ENCODE data around the gene FXR2. TPM values are rescaled to one million over a fixed set of nuclear protein-coding genes. Genes with fewer than 3 reads are reported as not detected.

Gene FXR2
- total RNA-seq, 1 experiment from 2014 or later, result 36.4 TPM

DNA sequence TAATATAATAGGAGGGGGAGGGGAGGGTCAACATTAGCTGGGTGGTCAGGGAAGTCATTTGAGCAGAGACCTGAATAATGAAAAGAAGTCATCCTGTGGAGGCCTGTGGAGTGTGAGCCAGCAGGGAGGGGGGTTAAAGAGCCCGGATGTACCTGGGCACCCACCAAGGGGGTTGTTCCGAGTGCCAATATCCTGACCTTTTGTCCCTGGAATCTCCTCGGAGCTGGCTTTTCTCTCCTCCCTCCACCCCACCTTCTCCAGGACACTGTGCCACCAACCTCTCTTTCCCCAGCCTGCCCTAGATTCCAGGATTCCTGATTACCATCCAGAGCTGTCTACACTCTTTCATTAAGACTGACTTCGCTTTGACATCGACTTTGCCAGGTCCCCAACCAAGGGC lies 21.5 kb upstream of the FXR2 start:
- H2BK15ac ChIP-seq (ENCODE audit: low read depth, low read length), result 0 out of 2 replicates have a peak overlapping the region, but pooled peaks have one; percentile 93
- H3K27me3 ChIP-seq (ENCODE audit: insufficient read depth, low read length), result no peaks in the 10 kb centered on the region
- no peak overlapping the region for H3K56ac ChIP-seq (ENCODE audit: insufficient read length, low read depth, low read length)
- H3K9ac ChIP-seq (ENCODE audit: extremely low read depth, insufficient read length, low read length), result no peak overlapping the region
- Mint-ChIP-seq H3K4me1 (peaks cover 26 to 35% of the 10 kb centered on the region in 2 experiments), H3K36me3 (ENCODE audit: insufficient read depth in 1 of 3, low read depth in 3 of 3) (no peaks in the 10 kb centered on the region), H3K4me3 (no peak overlapping the region), H3K9me3 (no peaks in the 10 kb centered on the region; a peak in 1 of 5 replicates), H3K27me3 (ENCODE audit: low read depth) (peaks cover 3% of the 10 kb centered on the region; the same call in 1 of the 2 replicates), H3K27ac (no peak overlapping the region)
- no peak overlapping the region for H3T11ph ChIP-seq (ENCODE audit: low read length)
- no peak overlapping the region for H2AFZ ChIP-seq (ENCODE audit: low read length)
- no peak overlapping the region for H3K4me2 ChIP-seq (ENCODE audit: insufficient read depth, insufficient read length, low read length)
- no peak overlapping the region for H2BK120ac ChIP-seq (ENCODE audit: low read depth, low read length, poor library complexity, severe bottlenecking)
- H2BK5ac ChIP-seq (ENCODE audit: insufficient read length, low read length), result no peak overlapping the region
- no peak overlapping the region for H4K8ac ChIP-seq (replicated peaks; ENCODE audit: insufficient read length, low read depth, low read length)
- peaks cover 2% of the 10 kb centered on the region; the same call in 1 of the 2 replicates for H3K4me1 ChIP-seq (ENCODE audit: insufficient read depth, low read length)
- H3K18ac ChIP-seq (ENCODE audit: insufficient read length, low read depth, low read length), result no peak overlapping the region
- H4K91ac ChIP-seq (ENCODE audit: insufficient read length, low read depth, low read length), result no peak overlapping the region
- H3K79me1 ChIP-seq (ENCODE audit: insufficient read depth, low read depth, low read length, poor library complexity, severe bottlenecking), result no peaks in the 10 kb centered on the region
- no peak overlapping the region for H3K4ac ChIP-seq (ENCODE audit: low read depth, low read length)
- WGBS (ENCODE audit: extremely low coverage, insufficient read length, low lambda C conversion rate), result no CpG with 5 or more reads among the region's 5 CpGs
- H3K14ac ChIP-seq (ENCODE audit: insufficient read depth, low read length), result no peak overlapping the region
- H2AK5ac ChIP-seq (ENCODE audit: insufficient read length, low read length), result no peak overlapping the region
- TF ChIP-seq, protein P1, sequence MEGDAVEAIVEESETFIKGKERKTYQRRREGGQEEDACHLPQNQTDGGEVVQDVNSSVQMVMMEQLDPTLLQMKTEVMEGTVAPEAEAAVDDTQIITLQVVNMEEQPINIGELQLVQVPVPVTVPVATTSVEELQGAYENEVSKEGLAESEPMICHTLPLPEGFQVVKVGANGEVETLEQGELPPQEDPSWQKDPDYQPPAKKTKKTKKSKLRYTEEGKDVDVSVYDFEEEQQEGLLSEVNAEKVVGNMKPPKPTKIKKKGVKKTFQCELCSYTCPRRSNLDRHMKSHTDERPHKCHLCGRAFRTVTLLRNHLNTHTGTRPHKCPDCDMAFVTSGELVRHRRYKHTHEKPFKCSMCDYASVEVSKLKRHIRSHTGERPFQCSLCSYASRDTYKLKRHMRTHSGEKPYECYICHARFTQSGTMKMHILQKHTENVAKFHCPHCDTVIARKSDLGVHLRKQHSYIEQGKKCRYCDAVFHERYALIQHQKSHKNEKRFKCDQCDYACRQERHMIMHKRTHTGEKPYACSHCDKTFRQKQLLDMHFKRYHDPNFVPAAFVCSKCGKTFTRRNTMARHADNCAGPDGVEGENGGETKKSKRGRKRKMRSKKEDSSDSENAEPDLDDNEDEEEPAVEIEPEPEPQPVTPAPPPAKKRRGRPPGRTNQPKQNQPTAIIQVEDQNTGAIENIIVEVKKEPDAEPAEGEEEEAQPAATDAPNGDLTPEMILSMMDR (conservative IDR thresholded peaks at IDR 0.05), result no peak
- no peak overlapping the region for H3K23ac ChIP-seq (ENCODE audit: insufficient read length, low read depth, low read length)
- H2BK12ac ChIP-seq (ENCODE audit: insufficient read length, low read depth, low read length), result no peak overlapping the region
- no peaks in the 10 kb centered on the region for H3K79me2 ChIP-seq (ENCODE audit: insufficient read depth, low read length)
- no peak overlapping the region for H4K5ac ChIP-seq (ENCODE audit: insufficient read length, low read depth, low read length)
- peak overlapping the region; percentile 12 for H2BK20ac ChIP-seq (ENCODE audit: low read depth, low read length, poor library complexity, severe bottlenecking)
- peak; percentile 36 for DNase-seq
- H4K20me1 ChIP-seq (ENCODE audit: control insufficient read depth, insufficient read depth, insufficient read length), result no peaks in the 10 kb centered on the region
- no peaks in the 10 kb centered on the region for H3K9me3 ChIP-seq (ENCODE audit: control insufficient read depth, low read depth, low read length)
- no peaks in the 10 kb centered on the region for H3K23me2 ChIP-seq (ENCODE audit: insufficient read length, low read depth, low read length, poor library complexity, severe bottlenecking)
- no peak overlapping the region for H3K27ac ChIP-seq (ENCODE audit: insufficient read length, low read depth, low read length)

Data from H9 (cell line).